ENCODE results near the gene NCAPG2.

NCAPG2 gene

DNA sequence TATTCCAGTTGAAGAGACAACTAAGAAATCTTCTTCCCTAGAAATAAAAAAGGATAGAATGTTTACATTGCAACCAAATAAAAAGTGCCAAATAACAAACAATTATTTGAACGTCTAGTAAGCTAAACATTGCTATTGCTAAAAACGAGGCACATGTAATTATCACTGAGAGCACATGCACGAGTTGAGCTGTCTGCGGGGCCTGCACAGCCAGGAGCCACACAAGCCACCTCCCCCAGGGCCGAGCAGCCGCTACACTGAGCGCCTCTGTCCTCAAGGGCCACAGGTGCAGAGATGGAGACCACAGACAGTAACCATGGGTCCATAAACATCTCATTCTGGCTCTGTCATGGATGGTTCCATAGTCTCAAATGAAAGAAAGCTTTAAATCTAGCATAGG lies 17.2 kb downstream of the NCAPG2 start:
- no peak for DNase-seq (ENCODE audit: low read depth)
- no peak overlapping the region for H3K4me3 ChIP-seq (ENCODE audit: low read length)
- TF ChIP-seq, protein P1, sequence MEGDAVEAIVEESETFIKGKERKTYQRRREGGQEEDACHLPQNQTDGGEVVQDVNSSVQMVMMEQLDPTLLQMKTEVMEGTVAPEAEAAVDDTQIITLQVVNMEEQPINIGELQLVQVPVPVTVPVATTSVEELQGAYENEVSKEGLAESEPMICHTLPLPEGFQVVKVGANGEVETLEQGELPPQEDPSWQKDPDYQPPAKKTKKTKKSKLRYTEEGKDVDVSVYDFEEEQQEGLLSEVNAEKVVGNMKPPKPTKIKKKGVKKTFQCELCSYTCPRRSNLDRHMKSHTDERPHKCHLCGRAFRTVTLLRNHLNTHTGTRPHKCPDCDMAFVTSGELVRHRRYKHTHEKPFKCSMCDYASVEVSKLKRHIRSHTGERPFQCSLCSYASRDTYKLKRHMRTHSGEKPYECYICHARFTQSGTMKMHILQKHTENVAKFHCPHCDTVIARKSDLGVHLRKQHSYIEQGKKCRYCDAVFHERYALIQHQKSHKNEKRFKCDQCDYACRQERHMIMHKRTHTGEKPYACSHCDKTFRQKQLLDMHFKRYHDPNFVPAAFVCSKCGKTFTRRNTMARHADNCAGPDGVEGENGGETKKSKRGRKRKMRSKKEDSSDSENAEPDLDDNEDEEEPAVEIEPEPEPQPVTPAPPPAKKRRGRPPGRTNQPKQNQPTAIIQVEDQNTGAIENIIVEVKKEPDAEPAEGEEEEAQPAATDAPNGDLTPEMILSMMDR (conservative IDR thresholded peaks at IDR 0.05; ENCODE audit: low read length): no peak

DNA sequence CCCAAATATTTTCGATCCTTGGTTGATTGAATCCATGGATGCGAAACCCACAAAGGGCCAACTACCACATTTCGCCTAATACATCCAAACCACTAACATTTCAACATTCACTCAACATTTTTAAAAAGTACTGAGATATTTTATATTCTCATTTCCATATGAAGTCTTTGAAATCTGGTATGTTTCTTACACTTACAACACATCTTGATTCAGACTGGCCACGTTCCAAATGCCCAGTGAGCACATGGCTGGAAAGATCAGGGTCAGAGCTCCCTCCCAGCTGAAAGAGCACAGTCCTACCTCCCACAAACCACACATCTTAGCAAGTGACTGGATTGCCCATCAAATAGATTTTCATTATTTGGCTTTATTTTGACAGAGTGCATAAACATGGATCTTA lies 18.9 kb downstream of the NCAPG2 start:
- H3K4me3 ChIP-seq (ENCODE audit: low read length): no peak overlapping the region
- TF ChIP-seq, protein P1 (conservative IDR thresholded peaks at IDR 0.05; ENCODE audit: low read length): no peak
- DNase-seq (ENCODE audit: low read depth): peak; percentile 82

DNA sequence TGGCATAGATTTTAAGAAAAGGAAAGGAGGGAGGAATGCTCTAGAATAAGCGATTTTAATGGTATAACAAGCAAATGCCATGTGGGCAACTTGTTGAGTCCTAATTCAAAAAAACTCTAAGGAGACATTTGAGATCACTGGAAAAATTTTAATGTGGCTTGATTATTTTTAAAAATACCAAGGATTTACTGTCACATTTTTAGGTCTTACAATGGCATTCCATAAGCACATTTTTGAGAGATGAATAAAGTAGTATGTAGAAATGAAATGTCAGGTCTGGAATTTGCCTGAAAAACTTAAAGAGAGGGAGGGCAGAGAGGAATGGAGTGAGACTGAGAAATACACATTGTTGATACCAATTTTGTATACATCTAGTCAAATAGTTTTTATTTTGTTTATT lies 20.3 kb downstream of the NCAPG2 start:
- TF ChIP-seq, protein P1 (conservative IDR thresholded peaks at IDR 0.05; ENCODE audit: low read length): no peak
- H3K4me3 ChIP-seq (ENCODE audit: low read length): no peak overlapping the region
- DNase-seq (ENCODE audit: low read depth): peak; percentile 74

DNA sequence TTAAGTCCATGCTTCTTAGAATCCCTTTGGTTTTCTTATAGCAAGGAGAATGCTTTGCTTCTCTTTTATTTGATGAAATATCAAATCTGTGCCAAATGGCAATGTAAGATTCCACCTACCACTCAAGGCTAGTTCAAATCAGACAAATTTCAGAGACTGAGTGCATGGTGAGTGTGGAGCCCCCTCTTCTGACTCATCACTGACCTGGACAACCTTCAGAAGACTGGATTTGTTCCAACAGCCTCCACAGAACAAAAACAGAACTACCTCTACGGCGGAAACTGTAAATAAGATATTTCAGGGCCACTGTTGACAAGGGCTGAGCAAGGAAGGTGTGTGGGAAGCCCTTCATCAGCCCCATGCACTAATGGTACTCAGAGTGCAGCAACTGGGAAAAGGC lies 21.1 kb downstream of the NCAPG2 start:
- no peak for DNase-seq (ENCODE audit: low read depth)
- TF ChIP-seq, protein P1 (conservative IDR thresholded peaks at IDR 0.05; ENCODE audit: low read length): no peak
- no peak overlapping the region for H3K4me3 ChIP-seq (ENCODE audit: low read length)

DNA sequence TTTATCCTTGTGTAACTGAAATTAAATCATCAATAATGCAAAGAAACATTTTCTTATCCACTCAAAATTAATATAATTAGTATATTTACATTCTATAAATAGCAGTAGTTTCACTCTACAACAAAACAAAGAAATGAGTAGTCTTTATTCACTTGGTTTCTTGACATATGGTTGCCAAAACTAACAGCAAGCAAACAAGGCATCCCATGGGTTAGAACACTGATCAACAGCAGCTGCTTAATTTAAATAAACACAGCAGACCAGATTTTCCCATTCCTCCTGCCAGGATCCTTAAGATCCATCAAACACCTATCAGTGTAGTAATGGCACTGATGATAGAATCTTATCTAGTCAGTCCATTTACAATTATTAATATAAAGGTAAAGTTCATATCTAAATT lies 22.1 kb downstream of the NCAPG2 start:
- no peak overlapping the region for H3K4me3 ChIP-seq (ENCODE audit: low read length)
- TF ChIP-seq, protein P1 (conservative IDR thresholded peaks at IDR 0.05; ENCODE audit: low read length): no peak
- peak; percentile 28 for DNase-seq (ENCODE audit: low read depth)

DNA sequence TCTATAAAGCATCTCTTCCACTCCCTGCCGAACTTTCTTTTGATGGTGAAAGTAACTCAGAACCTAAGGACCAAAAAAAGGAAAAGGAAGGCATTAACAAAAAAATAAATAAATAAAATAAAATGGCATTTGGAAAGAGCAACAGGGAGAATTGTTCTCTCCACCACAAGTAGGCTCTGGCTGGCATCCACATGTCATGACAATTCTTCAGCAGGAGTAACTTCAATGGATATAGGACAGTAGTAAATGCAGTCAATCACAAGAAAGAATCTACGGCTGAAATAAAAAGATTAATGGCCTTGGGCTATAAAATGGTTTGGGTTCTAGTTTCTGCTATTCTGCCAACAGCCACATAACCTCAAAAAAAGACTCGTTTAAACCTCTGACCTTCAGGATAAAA lies 23.9 kb downstream of the NCAPG2 start:
- H3K4me3 ChIP-seq (ENCODE audit: low read length): no peak overlapping the region
- peak; percentile 68 for DNase-seq (ENCODE audit: low read depth)
- TF ChIP-seq, protein P1 (conservative IDR thresholded peaks at IDR 0.05; ENCODE audit: low read length): no peak

DNA sequence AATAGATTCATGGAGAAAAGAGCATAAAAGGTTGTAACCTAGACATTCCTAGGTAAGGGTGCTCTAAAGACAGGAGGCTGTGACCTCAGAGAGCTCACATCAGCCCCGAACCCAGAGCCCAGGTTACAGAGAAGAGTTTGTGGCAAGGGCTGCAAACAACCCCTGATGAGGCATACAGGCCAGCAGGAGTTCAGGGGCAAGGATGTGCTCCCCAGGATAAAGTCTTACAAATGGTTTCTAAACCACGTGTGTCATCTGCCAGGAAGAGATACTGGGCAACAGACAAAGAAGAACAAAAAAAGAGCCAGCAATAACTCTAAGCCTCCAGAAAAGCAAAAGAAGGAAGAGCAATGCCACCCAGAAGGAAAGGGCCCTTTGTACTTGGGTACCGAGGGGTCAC lies 27.7 kb downstream of the NCAPG2 start:
- TF ChIP-seq, protein P1 (conservative IDR thresholded peaks at IDR 0.05; ENCODE audit: low read length): no peak
- peak; percentile 5 for DNase-seq (ENCODE audit: low read depth)
- H3K4me3 ChIP-seq (ENCODE audit: low read length): no peak overlapping the region
